Bronchial epithelial cell (primary cell): ENCODE measurements around the gene FRMD5. TPM values are rescaled to one million over a fixed set of nuclear protein-coding genes. Genes with fewer than 3 reads are reported as not detected.
"Not testable (repeated sequence)": the region's sequence is repeated elsewhere in the genome, so short reads cannot be mapped to it uniquely, and the experiment has no call there.

Experiments used
- DNase-seq: peaks from one replicate; pipeline ENCODE4 v3.0.0-alpha.2; 2010; ENCODE audit warnings: low read depth
- FAIRE-seq: peaks from 2 replicates; lab custom pipeline; 2011; peaks lifted over from hg19 to GRCh38; lab: Jason Lieb, UNC
- H3K27me3 ChIP-seq: 2 replicates; pipeline ENCODE4 v1.5.1; 2011; ENCODE audit warnings: low read length; ENCODE audit not compliant: control insufficient read depth, insufficient read depth
- H3K36me3 ChIP-seq: 2 replicates; pipeline ENCODE4 v1.5.1; 2011; ENCODE audit warnings: low read length; ENCODE audit not compliant: control insufficient read depth, insufficient read depth
- H3K4me3 ChIP-seq: 2 replicates; pipeline ENCODE4 v1.5.1; 2011; ENCODE audit warnings: mild to moderate bottlenecking, low read depth, low read length, control low read depth
- CTCF ChIP-seq: IDR thresholded peaks from 2 replicates; pipeline ENCODE4 v1.5.1; 2011; ENCODE audit warnings: mild to moderate bottlenecking, moderate library complexity, low read length, control low read depth, inconsistent platforms; ENCODE audit not compliant: insufficient read depth, severe bottlenecking
- total RNA-seq: library from RNA; depleted of rRNA; stranded (reverse); fragments of >200 nt; gene quantifications from 2 replicates; pipeline ENCODE4 v1.2.1, GENCODE V29; 2014

FRMD5 gene
- total RNA-seq, 1 donor from 2014 or later: 1.3 TPM

DNA sequence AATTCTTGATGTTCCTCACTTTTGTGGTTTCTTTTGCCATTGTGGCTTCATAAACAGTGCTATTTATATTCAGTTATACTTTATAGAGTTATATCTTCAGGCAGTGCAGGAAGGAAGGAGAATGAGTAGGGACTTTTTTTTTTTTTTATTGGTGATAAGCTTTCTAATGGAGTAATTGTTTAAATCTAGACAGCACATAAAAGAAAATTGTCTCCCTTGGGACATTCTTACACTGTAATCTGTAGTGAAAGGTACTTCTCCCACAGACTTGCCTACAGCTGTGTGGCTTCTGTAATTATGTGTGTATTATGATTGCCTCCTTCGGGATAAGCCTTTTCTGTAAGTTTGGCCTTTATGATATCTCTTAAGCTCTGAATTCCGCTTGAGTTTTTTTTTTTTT, 326.7 kb downstream of the FRMD5 start:
- H3K36me3 ChIP-seq: peaks cover 2% of the 10 kb centered on the region
- no peak for TF ChIP-seq CTCF
- DNase-seq: no peak
- FAIRE-seq: no peak
- no peaks in the 10 kb centered on the region for H3K27me3 ChIP-seq
- no peak overlapping the region for H3K4me3 ChIP-seq

GRCh38 chr15:43867096-43867495, 328.0 kb downstream of the FRMD5 start:
- FAIRE-seq (no peak), DNase-seq (no peak)
- H3K27me3 ChIP-seq: no peaks in the 10 kb centered on the region
- peaks cover 2% of the 10 kb centered on the region for H3K36me3 ChIP-seq
- TF ChIP-seq CTCF: no peak
- H3K4me3 ChIP-seq: no peak overlapping the region

- H3K27me3 ChIP-seq, H3K4me3 ChIP-seq, FAIRE-seq, H3K36me3 ChIP-seq, DNase-seq: not testable (repeated sequence)
Measured at GRCh38 chr15:43866636-43867035, 328.4 kb downstream of the FRMD5 start.

DNA sequence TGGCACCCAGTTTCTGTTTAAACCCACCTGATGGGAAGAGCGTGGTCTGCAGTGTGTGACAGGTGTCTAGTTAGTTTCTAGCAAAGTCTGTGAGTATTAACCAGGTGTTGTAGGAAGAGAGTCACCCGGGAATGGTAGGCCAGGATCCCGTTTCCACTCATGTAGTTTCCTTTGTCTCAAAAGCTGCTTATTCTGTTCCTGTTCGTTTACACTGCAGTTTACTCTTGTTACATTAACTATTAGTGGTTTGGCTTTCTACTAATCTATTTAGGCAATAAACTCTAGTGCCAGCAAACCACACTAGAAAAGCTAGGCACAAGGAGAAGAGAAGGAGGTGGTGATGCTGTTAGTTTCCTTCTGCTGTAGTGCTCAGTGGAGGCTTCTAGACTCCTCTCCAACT, 335.5 kb downstream of the FRMD5 start:
- FAIRE-seq (no peak), DNase-seq (no peak)
- TF ChIP-seq CTCF: no peak
- H3K4me3 ChIP-seq: no peak overlapping the region
- peaks cover 2% of the 10 kb centered on the region for H3K36me3 ChIP-seq
- H3K27me3 ChIP-seq: no peaks in the 10 kb centered on the region

GRCh38 chr15:43854801-43855200, 340.3 kb downstream of the FRMD5 start:
- Histone ChIP-seq H3K27me3 (no peaks in the 10 kb centered on the region), H3K4me3 (no peak overlapping the region), H3K36me3 (no peaks in the 10 kb centered on the region)
- FAIRE-seq (no peak), DNase-seq (no peak)
- no peak for TF ChIP-seq CTCF

DNA sequence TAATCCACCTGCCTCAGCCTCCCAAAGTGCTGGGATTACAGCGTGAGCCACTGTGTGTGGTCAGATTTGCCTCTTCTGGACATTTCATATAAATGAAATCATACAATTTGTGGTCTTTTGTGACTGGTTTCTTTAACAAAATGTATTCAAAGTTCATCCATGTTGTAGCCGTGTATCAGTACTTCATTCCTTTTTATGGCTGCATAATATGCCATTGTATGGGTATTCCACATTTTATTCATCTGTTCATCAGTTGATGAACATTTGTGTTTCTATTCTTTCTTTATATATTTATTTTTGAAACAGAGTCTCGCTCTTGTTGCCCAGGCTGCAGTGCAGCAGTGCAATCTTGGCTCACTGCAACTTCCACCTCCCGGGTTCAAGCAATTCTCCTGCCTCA, 342.5 kb downstream of the FRMD5 start:
- H3K36me3 ChIP-seq: no peaks in the 10 kb centered on the region
- TF ChIP-seq CTCF: no peak
- no peak overlapping the region for H3K4me3 ChIP-seq
- FAIRE-seq (no peak), DNase-seq (no peak)
- H3K27me3 ChIP-seq: no peaks in the 10 kb centered on the region
